Parathyroid adenoma (tissue), 2 donors: Measurements from ENCODE around the gene SLC2A4RG.

Experiments used
- H2AFZ ChIP-seq: fragments of 300-600 bp; sonication (generic); one replicate; pipeline ENCODE4 v1.7.0; 2017; ENCODE audit warnings: antibody characterized with exemption, mild to moderate bottlenecking
- H3K27ac ChIP-seq: fragments of 300-600 bp; sonication (generic); one replicate; pipeline ENCODE4 v1.7.0; 2017
- H3K27me3 ChIP-seq: fragments of 300-600 bp; sonication (generic); one replicate; pipeline ENCODE4 v1.7.0; 2017; ENCODE audit warnings: low read length; ENCODE audit not compliant: control insufficient read depth, insufficient read depth
- H3K36me3 ChIP-seq: fragments of 300-600 bp; sonication (generic); one replicate; pipeline ENCODE4 v1.7.0; 2017; ENCODE audit warnings: low read length; ENCODE audit not compliant: control insufficient read depth, insufficient read depth
- H3K4me1 ChIP-seq: fragments of 300-600 bp; sonication (generic); one replicate; pipeline ENCODE4 v1.7.0; 2017; ENCODE audit warnings: control low read depth
- H3K4me2 ChIP-seq: fragments of 300-600 bp; sonication (generic); one replicate; pipeline ENCODE4 v1.7.0; 2017; ENCODE audit warnings: low read length
- H3K4me3 ChIP-seq: fragments of 300-600 bp; sonication (generic); one replicate; pipeline ENCODE4 v1.7.0; 2017; ENCODE audit warnings: low read depth, low read length
- H3K79me2 ChIP-seq: fragments of 300-600 bp; sonication (generic); one replicate; pipeline ENCODE4 v1.7.0; 2017; ENCODE audit warnings: control low read depth
- H3K9ac ChIP-seq: fragments of 300-600 bp; sonication (generic); one replicate; pipeline ENCODE4 v1.7.0; 2017; ENCODE audit warnings: mild to moderate bottlenecking
- H3K9me3 ChIP-seq: fragments of 300-600 bp; sonication (generic); one replicate; pipeline ENCODE4 v1.7.0; 2017; ENCODE audit warnings: low read length; ENCODE audit not compliant: control insufficient read depth
- CTCF ChIP-seq: fragments of 300-600 bp; sonication (generic); IDR thresholded peaks from one replicate; pipeline ENCODE4 v1.7.0; 2017; ENCODE audit warnings: antibody characterized with exemption, mild to moderate bottlenecking
- donor health status: primary hyperparathyroidism.

Gene SLC2A4RG

GRCh38 chr20:63703471-63703975 is 36.1 kb upstream of the SLC2A4RG start:
- H3K79me2 ChIP-seq: peaks cover 55% of the 10 kb centered on the region
- H3K4me3 ChIP-seq: no peak overlapping the region
- no peak overlapping the region for H3K4me2 ChIP-seq
- no peak for TF ChIP-seq CTCF
- peaks cover 7% of the 10 kb centered on the region for H3K4me1 ChIP-seq
- H3K9me3 ChIP-seq: no peaks in the 10 kb centered on the region
- no peaks in the 10 kb centered on the region for H3K36me3 ChIP-seq
- H2AFZ ChIP-seq: no peak overlapping the region
- H3K27ac ChIP-seq: no peak overlapping the region
- no peak overlapping the region for H3K9ac ChIP-seq
- no peaks in the 10 kb centered on the region for H3K27me3 ChIP-seq

DNA sequence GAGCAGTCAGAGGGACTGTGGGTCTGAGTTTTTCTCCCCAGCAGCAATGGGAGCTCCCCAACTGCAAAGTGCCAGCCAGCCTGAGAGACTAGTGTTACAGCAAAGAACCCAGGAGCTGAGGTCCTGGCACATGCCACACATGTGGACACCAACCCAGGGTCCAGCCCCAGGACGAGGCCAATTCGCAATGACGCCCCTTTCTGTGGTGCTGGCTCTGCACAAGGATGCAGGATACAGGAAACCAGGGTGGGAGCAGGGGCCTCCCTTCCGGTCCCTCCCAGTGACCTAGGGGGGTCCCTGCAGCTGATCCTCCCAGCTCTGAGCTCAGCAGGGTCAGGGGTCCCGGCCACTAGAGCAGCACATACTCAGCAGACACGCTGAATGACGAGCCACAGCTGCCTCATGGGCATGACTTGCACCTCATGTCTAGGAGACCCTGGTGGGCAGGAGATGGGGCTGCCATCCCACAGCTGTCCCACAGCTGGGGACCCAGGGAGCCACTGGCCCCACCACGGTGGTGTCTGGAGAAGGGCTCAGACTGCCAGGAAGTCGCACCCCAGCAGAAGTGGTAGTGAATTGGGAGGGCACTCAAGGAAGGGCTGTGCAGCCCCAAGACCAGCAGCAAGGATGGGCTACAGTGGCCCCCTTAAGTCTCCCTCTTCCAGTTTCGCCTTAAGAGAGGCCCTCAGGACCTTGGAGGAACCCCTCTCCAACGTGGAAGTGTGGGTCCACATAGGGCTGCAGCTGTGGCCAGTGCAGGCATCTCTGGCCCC is 35.4 kb upstream of the SLC2A4RG start:
- H3K4me2 ChIP-seq: no peak overlapping the region
- no peaks in the 10 kb centered on the region for H3K36me3 ChIP-seq
- no peaks in the 10 kb centered on the region for H3K27me3 ChIP-seq
- H3K9me3 ChIP-seq: no peaks in the 10 kb centered on the region
- no peak overlapping the region for H3K27ac ChIP-seq
- TF ChIP-seq CTCF: no peak
- no peak overlapping the region for H3K4me3 ChIP-seq
- H3K79me2 ChIP-seq: peaks cover 56% of the 10 kb centered on the region
- H3K9ac ChIP-seq: no peak overlapping the region
- no peak overlapping the region for H2AFZ ChIP-seq
- H3K4me1 ChIP-seq: peaks cover 9% of the 10 kb centered on the region

- no peaks in the 10 kb centered on the region for H3K9me3 ChIP-seq
- no peak overlapping the region for H3K9ac ChIP-seq
- no peak overlapping the region for H3K4me2 ChIP-seq
- no peak overlapping the region for H3K27ac ChIP-seq
- no peaks in the 10 kb centered on the region for H3K36me3 ChIP-seq
- peaks cover 57% of the 10 kb centered on the region for H3K79me2 ChIP-seq
- no peak for TF ChIP-seq CTCF
- no peaks in the 10 kb centered on the region for H3K27me3 ChIP-seq
- no peak overlapping the region for H2AFZ ChIP-seq
- H3K4me1 ChIP-seq: peaks cover 9% of the 10 kb centered on the region
- no peak overlapping the region for H3K4me3 ChIP-seq
These were observed 34.8 kb upstream of the SLC2A4RG start for GRCh38 chr20:63704749-63705117.

DNA sequence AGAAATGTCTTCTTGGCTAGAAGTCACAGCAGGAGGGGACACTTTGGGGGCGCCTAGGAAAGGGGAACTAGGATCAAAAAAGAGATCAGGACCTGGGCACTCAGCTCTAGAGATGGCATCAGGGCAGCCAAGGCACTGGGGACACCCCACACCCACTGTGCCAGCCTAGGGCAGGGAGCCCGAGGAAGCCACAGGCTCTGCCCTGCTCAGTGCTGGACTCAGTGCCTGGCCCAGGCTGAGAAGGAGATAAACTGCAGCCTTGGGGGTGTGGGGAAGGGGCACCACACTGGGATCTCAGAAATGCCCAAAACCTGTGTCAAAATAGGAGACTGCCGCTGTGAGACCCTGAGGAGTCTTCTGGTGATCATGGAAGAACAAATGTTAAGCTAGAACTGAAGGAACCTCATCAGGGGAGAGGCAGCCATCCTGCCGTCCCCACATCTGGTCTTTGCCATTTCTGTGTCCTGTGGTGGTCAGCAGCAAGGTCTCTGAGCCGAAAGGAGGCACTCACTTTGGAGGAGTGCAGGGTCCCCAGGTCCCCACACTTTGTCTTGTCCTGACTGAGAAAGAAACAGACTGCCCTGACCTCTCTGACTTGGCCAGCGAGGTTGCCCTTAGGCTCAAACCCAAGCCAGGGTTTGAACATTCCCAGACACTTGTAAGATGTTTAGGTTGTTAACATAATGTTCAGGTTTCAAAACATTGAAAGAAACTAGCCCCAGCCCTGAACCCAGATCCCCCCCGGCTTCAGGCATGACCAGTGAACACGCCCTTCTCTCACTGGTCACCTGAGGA is 34.1 kb upstream of the SLC2A4RG start:
- H3K27ac ChIP-seq: no peak overlapping the region
- peaks cover 9% of the 10 kb centered on the region for H3K4me1 ChIP-seq
- no peaks in the 10 kb centered on the region for H3K9me3 ChIP-seq
- H3K27me3 ChIP-seq: no peaks in the 10 kb centered on the region
- H3K79me2 ChIP-seq: peaks cover 50% of the 10 kb centered on the region
- no peak for TF ChIP-seq CTCF
- no peak overlapping the region for H3K4me2 ChIP-seq
- no peaks in the 10 kb centered on the region for H3K36me3 ChIP-seq
- H3K4me3 ChIP-seq: no peak overlapping the region
- no peak overlapping the region for H2AFZ ChIP-seq
- H3K9ac ChIP-seq: no peak overlapping the region
